PC-3 (cell line): Measurements from ENCODE around the gene CAMK2B.

Source experiments
- EZH2 ChIP-seq: fragments of 300-600 bp; sonication (generic); IDR thresholded peaks from one replicate; pipeline ENCODE4 v1.6.1; 2017; ENCODE audit warnings: antibody characterized with exemption, mild to moderate bottlenecking, low read length; ENCODE audit not compliant: unreplicated experiment
- TF ChIP-seq, protein P1 (sequence below): fragments of 300-600 bp; sonication (generic); conservative IDR thresholded peaks from 2 replicates; pipeline ENCODE4 v1.5.1; 2017; ENCODE audit warnings: antibody characterized with exemption, low read depth, mild to moderate bottlenecking, low read length

GRCh38 chr7:44257618-44258422 lies 67.6 kb downstream of the CAMK2B start:
- TF ChIP-seq, protein P1, sequence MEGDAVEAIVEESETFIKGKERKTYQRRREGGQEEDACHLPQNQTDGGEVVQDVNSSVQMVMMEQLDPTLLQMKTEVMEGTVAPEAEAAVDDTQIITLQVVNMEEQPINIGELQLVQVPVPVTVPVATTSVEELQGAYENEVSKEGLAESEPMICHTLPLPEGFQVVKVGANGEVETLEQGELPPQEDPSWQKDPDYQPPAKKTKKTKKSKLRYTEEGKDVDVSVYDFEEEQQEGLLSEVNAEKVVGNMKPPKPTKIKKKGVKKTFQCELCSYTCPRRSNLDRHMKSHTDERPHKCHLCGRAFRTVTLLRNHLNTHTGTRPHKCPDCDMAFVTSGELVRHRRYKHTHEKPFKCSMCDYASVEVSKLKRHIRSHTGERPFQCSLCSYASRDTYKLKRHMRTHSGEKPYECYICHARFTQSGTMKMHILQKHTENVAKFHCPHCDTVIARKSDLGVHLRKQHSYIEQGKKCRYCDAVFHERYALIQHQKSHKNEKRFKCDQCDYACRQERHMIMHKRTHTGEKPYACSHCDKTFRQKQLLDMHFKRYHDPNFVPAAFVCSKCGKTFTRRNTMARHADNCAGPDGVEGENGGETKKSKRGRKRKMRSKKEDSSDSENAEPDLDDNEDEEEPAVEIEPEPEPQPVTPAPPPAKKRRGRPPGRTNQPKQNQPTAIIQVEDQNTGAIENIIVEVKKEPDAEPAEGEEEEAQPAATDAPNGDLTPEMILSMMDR: no peak
- no peak for TF ChIP-seq EZH2
